ENCODE measurements around the gene SDE2.

SDE2 gene

GRCh38 chr1:225999227-225999911 is at the start of gene SDE2:
Gene SDE2 (minus strand): TSS chr1:225999343. CDS start chr1:225999312, 31 bp downstream.
- in situ Hi-C loops (cut with MboI; ENCODE audit: low sequenced_read_pairs) = no loop called here

DNA sequence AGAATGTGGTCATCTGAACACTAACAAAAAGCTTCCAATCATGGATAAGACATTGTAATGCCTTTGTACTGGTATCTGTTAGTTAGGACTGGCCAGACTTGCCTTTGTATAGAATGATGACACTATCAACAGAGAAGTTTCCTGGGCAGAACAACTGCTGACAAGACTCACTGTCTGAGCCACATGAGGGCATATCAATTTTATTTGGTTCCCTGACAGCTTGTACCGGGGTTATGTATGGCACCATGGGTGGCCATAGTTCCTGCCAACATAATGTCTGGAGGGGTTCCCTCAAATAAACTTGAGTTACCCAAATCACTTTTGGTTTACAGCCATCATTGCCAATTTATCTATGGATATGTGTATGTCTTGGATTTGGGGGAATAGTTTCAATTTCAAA is 49.7 kb upstream of the SDE2 start:
- in situ Hi-C loops (cut with MboI; ENCODE audit: low sequenced_read_pairs) = no loop called here

DNA sequence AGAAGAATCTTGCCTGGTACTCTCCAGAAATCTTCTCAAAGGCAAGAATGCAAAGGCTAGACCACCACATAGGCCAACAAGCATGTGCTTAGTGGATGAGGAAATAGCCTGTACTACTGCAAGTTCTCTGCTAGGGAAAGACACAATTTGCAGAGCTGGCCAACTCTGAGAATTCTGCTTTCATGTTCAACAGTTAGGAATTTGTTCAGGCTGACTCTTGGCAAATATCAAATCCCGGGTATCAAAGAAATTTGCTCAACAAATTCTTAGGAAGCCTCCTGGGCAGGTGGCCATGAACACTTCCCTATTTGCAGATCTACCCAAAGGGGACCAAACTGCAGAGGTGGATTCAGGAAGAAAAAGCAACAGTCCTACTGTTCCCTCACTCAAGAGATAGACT is 48.4 kb upstream of the SDE2 start:
- in situ Hi-C loops (cut with MboI; ENCODE audit: low sequenced_read_pairs) = no loop called here

DNA sequence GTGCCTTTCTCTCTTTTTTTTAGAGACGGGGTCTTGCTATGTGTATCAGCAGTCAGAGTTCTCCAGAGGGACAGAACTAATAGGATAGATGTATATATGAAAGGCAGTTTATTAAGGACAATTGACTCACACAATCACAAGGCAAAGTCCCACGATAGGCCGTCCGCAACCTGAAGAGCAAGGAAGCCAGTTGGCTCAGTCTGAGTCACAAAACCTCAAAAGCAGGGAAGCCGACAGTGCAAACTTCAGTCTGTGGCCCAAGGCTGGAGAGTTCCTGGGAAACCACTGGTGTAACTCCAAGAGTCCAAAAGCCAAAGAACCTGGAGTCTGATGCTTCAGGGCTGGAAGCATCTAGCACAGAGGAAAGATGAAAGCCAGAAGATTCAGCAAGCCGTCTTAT is 47.1 kb upstream of the SDE2 start:
- in situ Hi-C loops (cut with MboI; ENCODE audit: low sequenced_read_pairs) = no loop called here

DNA sequence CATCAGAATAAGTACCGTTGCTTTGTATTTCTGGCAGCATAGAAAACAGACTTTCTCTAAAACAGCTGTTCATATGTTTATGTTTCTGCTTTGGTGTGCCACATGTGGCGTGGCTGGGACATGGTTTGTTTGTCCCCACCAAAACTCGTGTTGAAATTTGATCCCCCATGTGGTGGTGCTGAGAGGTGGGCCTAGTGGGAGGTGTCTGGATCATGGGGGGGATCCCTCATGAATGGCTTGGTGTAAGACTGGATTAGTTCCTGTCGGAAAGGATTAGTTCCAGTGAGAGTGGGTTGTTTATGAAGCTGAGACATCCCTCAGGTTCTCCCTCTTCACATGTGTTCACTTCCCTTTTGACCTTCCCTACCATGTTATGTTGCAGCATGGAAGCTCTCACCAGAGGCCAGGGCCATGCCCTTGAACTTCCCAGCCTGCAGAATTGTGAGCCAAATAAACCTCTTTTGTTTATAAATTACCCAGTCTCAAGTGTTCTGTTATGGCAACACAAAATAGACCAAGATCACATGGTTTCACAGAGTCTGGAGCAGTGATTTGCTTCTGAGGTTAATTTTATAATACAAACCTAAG is 45.5 kb upstream of the SDE2 start:
- in situ Hi-C loops (cut with MboI; ENCODE audit: low sequenced_read_pairs) = no loop called here

- in situ Hi-C loops (cut with MboI; ENCODE audit: low sequenced_read_pairs) = no loop called here
Measured at GRCh38 chr1:226041419-226041818, 42.3 kb upstream of the SDE2 start.

DNA sequence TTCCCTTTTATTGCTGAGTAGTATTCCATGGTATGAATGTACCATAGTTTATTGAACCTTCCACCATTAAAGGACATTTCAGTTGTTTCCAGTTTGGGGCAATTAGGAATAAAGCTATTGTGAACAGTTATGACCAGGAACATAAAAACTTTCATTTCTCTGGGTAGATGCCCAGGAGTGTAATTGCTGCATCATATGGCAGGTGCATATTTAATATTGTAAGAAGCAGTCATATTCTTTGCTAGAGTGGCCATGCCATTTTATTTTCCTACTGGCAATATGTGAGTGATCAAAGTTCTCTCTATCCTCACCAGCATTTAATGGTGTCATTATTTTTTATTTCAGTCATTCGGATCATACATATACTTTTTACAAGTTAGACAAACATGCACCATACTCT is 39.5 kb upstream of the SDE2 start:
- in situ Hi-C loops (cut with MboI; ENCODE audit: low sequenced_read_pairs) = no loop called here

- in situ Hi-C loops (cut with MboI; ENCODE audit: low sequenced_read_pairs) = no loop called here
Measured at GRCh38 chr1:226035915-226036314, 36.8 kb upstream of the SDE2 start.

DNA sequence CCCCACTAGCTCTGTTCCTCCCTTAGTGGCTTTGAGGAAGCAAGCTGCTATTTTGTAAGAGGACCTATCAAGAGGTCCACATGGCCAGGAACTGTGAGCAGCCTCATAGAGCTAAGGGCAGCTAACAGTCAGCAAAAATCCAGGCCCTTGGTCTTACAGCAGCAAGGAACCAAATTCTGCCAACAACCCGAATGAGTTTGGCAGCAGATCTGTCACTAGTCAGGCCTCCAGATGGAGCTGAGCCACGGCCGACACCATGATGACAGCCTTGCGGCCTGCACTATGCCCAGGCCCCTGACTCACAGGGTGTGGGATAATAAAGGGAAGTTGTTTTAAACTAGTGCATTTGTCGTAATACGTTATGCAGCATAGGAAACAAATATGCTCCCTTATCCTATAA is 35.3 kb upstream of the SDE2 start:
- in situ Hi-C loops (cut with MboI; ENCODE audit: low sequenced_read_pairs) = no loop called here

DNA sequence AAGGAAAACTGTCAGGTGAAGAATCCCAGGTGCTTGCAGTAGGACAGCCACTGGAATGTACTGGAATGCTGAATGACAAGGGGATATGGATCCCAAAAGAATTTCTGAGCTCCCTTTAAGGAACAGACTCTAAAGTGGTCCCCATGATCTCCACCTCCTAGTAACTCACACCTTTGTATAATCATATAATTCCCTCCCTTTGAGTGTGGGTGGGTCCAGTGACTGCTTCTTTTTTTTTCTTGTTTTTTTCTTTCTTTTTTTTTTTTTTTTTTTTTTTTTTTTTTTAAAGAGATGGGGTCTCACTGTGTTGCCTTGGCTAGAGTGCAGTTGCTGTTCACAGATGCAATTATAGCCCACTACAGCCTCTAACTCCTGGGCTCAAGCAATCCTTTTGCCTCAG is 34.8 kb upstream of the SDE2 start:
- in situ Hi-C loops (cut with MboI; ENCODE audit: low sequenced_read_pairs) = no loop called here

DNA sequence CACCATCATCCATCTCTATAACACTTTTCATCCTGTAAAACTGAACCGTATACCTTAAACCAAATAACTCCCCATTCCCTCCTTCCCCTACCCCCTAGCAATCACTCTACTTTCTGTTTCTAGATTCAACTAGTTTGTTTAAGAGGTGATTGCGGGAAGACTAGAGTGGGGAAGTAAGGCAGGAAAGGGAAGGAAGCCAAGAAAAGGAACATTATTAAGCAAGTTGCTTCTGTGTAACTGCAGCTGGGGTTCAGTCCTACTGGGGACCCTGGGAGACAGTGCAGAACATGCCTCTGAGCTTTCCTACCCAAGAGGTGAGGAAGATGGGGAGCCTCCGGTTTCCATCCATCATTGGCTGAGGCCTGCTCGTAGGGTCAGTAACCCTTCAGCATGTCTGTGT is 34.4 kb upstream of the SDE2 start:
- in situ Hi-C loops (cut with MboI; ENCODE audit: low sequenced_read_pairs) = no loop called here

DNA sequence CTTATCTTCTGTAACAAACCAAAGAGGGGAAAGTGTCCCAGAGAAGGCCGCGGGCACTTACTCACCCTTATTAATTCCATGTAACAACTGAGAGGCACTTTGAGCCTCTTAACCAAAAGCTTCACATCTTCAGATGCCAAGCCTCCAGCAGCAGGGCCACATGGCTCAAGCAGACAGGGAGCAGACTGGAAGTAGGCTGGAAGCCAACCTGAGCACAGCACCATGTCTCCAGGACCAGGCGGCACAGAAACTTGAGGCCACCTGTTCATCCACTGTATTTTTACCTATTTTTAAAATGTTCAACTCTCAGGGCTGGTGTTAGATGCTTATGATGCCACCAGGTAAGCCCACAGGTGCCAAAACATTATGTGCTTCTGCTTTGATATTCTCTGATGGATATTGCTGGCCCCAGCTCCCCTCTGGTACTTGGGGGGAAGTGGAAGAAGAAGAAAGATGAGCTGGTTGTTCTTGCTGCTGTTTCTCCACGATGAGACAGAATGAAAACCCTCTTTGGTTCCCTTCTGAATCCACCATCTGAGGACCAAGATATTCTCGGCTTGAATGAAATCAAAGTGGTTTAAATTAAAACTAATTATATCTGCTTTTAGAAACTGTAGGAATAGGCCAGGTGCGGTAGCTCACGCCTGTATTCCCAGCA is 30.6 kb upstream of the SDE2 start:
- in situ Hi-C loops (cut with MboI; ENCODE audit: low sequenced_read_pairs) = no loop called here

DNA sequence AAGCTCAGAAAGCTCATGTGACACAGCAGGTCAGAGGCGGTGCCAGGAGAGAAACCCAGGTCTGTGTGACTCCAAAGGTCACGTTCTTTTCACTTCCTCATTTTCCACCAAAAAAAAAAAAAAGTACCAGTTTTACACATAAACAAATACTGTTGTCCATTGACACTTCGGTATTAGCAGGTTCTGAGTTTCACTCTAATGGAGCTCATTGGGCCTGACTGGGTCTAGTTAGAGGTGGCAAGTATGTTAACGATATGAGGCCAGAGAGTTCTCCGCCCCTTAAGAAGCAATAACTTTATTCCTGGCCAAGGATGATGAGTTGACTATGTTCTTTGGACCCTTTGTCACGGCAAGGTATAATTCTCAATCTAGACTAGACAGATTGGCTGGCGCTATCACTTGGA is 30.0 kb upstream of the SDE2 start:
- in situ Hi-C loops (cut with MboI; ENCODE audit: low sequenced_read_pairs) = no loop called here

DNA sequence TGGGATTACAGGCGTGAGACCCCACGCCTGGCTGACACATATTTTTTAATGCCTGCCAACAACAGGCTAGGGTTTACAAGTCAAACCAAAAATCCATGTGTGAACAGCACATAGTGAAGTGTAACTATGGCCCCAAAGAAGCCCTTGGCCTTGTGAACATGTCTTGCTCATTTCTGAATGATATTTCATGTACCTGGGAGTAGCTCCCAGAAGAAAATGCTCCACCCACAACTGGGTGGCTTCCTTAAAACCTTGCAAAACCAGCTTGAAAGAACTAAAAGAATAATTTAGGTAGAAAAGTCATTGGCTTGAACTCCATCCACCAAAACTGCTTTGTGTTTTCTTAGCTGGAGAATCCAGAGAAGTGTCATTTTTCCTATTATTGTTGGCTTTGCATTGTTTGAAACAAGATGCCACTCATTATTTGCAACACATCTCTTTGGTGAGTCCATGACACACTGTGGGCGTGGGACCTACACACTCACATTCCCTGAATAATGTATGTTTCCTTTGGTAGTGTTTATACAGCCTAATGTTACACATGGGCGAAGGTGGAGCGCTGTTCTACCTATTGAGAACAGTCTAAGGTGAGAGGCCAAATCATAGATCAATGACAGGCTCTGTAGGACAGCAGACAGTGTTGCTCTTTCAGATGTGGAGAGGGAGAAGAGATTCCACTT is 28.5 kb upstream of the SDE2 start:
- in situ Hi-C loops (cut with MboI; ENCODE audit: low sequenced_read_pairs) = no loop called here

DNA sequence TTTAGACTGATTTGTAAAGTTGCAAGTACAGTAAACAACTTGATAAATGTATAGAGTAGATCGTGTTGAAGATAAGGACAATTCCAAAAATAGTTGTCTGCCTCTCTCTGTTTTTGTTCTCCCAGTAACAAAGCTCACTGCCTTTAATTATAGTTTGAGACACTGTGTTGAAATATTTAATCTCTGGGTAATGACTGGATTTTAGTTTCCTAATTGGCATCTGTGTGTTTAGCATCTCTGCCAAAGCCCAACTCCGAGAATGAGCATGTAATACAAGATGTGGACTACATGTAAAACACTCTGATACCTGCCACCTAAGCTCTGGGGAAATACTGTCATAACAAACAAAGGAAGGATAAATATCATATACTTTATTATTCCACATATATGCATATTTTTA is 27.7 kb upstream of the SDE2 start:
- in situ Hi-C loops (cut with MboI; ENCODE audit: low sequenced_read_pairs) = no loop called here

DNA sequence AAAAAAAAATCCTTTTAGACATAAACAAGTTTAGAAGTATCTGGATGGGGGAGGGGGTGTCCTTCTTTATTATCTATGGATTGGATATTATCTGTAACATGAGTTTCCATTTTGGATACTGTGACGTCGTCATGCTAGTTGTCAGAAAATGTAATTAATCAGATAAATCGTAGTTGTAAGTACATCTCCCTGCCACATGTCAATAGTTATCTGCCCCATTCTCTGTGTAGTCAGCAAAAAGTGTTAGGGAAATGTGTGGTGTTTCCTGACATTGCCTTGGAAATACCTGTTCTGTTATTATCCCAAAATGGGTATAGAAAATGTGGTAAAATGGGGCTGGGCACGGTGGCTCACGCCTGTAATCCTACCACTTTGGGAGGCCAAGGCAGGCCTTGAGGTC is 24.6 kb upstream of the SDE2 start:
- in situ Hi-C loops (cut with MboI; ENCODE audit: low sequenced_read_pairs) = no loop called here

GRCh38 chr1:226021801-226022200 is 22.7 kb upstream of the SDE2 start:
- in situ Hi-C loops (cut with MboI; ENCODE audit: low sequenced_read_pairs) = no loop called here

DNA sequence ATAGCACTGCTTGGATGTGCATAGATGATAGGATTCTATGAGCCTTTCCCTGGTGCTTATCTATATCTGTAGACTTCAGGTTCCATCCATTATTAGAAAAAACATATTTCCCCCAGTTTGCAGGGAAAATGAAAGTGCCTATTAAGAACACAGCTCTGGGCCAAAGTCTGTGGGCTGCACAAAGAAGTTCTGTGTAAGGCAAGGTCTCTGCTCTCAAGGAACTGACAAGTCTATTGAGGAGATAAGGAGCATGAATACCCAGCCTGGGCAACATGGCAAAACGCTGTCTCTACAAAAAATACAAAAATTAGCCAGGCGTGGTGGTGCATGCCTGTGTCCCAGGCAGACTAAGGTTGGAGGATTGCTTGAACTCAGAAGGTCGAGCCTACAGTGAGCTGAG is 22.3 kb upstream of the SDE2 start:
- in situ Hi-C loops (cut with MboI; ENCODE audit: low sequenced_read_pairs) = no loop called here

- in situ Hi-C loops (cut with MboI; ENCODE audit: low sequenced_read_pairs) = no loop called here
Measured at GRCh38 chr1:226019572-226019971, 20.4 kb upstream of the SDE2 start.

DNA sequence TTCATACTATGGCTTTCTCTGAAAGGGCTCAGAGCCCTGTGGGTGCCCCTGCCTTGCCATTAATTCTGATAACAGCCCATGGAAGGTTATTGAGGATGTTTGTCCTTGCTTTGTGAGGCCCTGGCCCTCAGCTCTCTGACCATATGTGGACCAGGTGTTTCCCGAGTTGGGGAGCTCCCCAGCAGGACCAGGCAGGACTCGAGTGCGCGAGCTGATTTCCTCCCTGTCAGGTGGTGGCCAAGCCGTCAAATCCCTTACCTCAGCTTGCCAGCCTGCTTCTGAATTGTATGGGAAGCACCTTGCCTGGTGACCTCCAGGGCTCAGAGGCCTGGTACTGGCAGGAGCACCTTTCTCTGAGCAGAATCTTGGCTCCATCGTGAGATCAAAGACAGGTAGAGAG is 17.9 kb upstream of the SDE2 start:
- in situ Hi-C loops (cut with MboI; ENCODE audit: low sequenced_read_pairs) = no loop called here

- in situ Hi-C loops (cut with MboI; ENCODE audit: low sequenced_read_pairs) = no loop called here
Measured at GRCh38 chr1:226009650-226010044, 10.5 kb upstream of the SDE2 start.

All from HL-60/S4 treated with phorbol 12-myristate 13-acetate at 8.2 ng/mL for 4 days and 3 days (cell line).